ENCODE data around the gene VWA1.

VWA1 gene

GRCh38 chr1:1399187-1399871 is 36.2 kb upstream of the VWA1 start, which contains the start of gene CCNL2 (continued):
- TF ChIP-seq ZBTB11 (tag by site-specific recombination; conservative IDR thresholded peaks at IDR 0.05; ENCODE audit: low read depth) (peak; percentile 86), SP2 (tag by site-specific recombination; IDR thresholded peaks at IDR 0.05) (peak; percentile 99), ZEB2 (tag by site-specific recombination; IDR thresholded peaks at IDR 0.05) (peak; percentile 89; the same call in 1 of the 2 replicates), PRDM4 (tag by site-specific recombination; IDR thresholded peaks at IDR 0.05) (no peak), ZNF175 (tag by site-specific recombination; IDR thresholded peaks at IDR 0.05) (no peak), FEZF1 (tag by site-specific recombination; IDR thresholded peaks at IDR 0.05) (no peak), ZNF76 (tag by site-specific recombination; IDR thresholded peaks at IDR 0.05; ENCODE audit: borderline replicate concordance, low read depth) (peak; percentile 95), ZNF701 (tag by site-specific recombination; IDR thresholded peaks at IDR 0.05) (no peak), ZNF133 (tag by site-specific recombination; IDR thresholded peaks at IDR 0.05) (no peak), BCL6B (tag by site-specific recombination; IDR thresholded peaks at IDR 0.05) (no peak), PRDM1 (tag by site-specific recombination; IDR thresholded peaks at IDR 0.05) (no peak), SCRT1 (tag by site-specific recombination; IDR thresholded peaks at IDR 0.05; ENCODE audit: borderline replicate concordance) (no peak), ZFP3 (tag by site-specific recombination; IDR thresholded peaks at IDR 0.05; ENCODE audit: low read depth) (no peak), ZNF146 (tag by site-specific recombination; IDR thresholded peaks at IDR 0.05) (no peak), GLI4 (tag by site-specific recombination; IDR thresholded peaks at IDR 0.05) (no peak), ZNF335 (tag by site-specific recombination; conservative IDR thresholded peaks at IDR 0.05) (peak; percentile 87), ZNF843 (tag by site-specific recombination; IDR thresholded peaks at IDR 0.05) (peak; percentile 47; the same call in 1 of the 2 replicates), ZFHX2 (tag by site-specific recombination; conservative IDR thresholded peaks at IDR 0.05) (peak; percentile 71), ZNF112 (tag by site-specific recombination; IDR thresholded peaks at IDR 0.05) (no peak), ZNF548 (tag by site-specific recombination; IDR thresholded peaks at IDR 0.05) (no peak), BCL11B (tag by site-specific recombination; IDR thresholded peaks at IDR 0.05; ENCODE audit: low read depth) (no peak), SCRT2 (tag by site-specific recombination; IDR thresholded peaks at IDR 0.05) (no peak), MZF1 (tag by site-specific recombination; IDR thresholded peaks at IDR 0.05; ENCODE audit: borderline replicate concordance) (no peak)
- TF ChIP-seq, protein P1, sequence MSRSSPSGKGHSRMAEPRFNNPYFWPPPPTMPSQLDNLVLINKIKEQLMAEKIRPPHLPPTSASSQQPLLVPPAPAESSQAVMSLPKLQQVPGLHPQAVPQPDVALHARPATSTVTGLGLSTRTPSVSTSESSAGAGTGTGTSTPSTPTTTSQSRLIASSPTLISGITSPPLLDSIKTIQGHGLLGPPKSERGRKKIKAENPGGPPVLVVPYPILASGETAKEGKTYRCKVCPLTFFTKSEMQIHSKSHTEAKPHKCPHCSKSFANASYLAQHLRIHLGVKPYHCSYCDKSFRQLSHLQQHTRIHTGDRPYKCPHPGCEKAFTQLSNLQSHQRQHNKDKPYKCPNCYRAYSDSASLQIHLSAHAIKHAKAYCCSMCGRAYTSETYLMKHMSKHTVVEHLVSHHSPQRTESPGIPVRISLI (tag by site-specific recombination; IDR thresholded peaks at IDR 0.05) = no peak
- TF ChIP-seq, protein P2, sequence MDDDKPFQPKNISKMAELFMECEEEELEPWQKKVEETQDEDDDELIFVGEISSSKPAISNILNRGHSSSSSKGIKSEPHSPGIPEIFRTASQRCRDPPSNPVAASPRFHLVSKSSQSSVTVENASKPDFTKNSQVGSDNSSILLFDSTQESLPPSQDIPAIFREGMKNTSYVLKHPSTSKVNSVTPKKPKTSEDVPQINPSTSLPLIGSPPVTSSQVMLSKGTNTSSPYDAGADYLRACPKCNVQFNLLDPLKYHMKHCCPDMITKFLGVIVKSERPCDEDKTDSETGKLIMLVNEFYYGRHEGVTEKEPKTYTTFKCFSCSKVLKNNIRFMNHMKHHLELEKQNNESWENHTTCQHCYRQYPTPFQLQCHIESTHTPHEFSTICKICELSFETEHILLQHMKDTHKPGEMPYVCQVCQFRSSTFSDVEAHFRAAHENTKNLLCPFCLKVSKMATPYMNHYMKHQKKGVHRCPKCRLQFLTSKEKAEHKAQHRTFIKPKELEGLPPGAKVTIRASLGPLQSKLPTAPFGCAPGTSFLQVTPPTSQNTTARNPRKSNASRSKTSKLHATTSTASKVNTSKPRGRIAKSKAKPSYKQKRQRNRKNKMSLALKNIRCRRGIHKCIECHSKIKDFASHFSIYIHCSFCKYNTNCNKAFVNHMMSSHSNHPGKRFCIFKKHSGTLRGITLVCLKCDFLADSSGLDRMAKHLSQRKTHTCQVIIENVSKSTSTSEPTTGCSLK (tag by site-specific recombination; IDR thresholded peaks at IDR 0.05) = no peak
- TF ChIP-seq, protein P3, sequence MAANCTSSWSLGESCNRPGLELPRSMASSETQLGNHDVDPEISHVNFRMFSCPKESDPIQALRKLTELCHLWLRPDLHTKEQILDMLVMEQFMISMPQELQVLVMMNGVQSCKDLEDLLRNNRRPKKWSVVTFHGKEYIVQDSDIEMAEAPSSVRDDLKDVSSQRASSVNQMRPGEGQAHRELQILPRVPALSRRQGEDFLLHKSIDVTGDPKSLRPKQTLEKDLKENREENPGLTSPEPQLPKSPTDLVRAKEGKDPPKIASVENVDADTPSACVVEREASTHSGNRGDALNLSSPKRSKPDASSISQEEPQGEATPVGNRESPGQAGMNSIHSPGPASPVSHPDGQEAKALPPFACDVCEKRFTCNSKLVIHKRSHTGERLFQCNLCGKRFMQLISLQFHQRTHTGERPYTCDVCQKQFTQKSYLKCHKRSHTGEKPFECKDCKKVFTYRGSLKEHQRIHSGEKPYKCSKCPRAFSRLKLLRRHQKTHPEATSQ (tag by site-specific recombination; IDR thresholded peaks at IDR 0.05) = peak; percentile 48; the same call in 1 of the 2 replicates
